Amniotic stem cell (primary cell): ENCODE data around the gene WNT8B.

Source experiments
- DNase-seq: peaks from one replicate; lab custom pipeline; 2025; lab: John Stamatoyannopoulos, UW

WNT8B gene

GRCh38 chr10:100519311-100520051, 56.7 kb downstream of the WNT8B start, which contains the start of gene SEC31B:
SEC31B (minus strand) TSS chr10:100519861; CDS start chr10:100516952, 2,909 bp downstream.
- DNase-seq = no peak

DNA sequence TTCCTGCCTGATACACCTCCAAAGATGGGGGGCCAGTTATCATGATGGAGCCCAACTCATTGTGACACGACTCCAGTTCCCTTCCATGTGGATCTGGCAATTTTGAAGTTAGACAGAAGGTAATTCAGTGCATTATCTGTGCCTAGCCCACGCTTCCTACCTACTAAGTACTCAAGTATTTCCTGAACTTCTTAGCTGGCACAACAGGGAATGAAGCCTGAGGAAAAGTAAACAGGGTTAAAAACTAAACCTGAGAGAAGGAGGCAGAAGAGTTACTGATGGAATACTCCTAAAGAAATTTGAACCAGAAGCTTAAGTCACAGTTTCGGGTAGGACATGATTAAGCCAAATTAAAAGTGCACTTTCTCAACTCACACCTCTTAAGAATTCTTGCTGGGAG, 58.0 kb downstream of the WNT8B start:
- peak; percentile 7 for DNase-seq

DNA sequence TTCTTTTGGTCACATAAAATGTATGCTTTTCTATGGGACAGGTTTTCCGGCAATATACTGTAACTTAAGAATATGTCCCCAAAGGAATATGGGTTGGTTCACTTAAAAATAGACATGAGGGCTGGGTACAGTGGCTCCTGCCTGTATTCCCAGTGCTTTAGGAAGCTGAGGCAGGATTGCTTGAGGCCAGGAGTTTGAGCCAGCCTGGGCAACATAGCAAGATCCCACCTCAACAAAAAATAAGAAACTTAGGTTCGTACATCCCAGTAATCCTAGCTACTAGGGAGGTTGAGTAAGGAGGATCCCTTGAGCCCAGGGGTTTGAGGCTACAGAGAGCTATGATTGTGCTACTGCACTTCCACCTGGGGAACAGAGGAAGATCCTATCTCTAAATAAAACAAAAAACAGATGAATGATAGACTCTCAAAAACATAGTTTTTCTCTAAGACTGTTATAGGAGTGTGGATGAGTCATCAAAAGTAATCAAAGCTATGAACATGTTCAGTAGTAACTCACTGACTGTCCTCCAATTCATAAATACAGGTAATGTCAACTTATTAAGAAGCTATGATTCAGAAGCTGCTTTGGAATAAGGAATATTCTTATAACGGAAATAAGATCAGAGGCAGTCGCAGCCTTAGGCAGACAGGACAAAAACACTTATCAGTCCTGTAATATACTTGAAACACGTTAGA, 59.4 kb downstream of the WNT8B start:
- DNase-seq = no peak

DNA sequence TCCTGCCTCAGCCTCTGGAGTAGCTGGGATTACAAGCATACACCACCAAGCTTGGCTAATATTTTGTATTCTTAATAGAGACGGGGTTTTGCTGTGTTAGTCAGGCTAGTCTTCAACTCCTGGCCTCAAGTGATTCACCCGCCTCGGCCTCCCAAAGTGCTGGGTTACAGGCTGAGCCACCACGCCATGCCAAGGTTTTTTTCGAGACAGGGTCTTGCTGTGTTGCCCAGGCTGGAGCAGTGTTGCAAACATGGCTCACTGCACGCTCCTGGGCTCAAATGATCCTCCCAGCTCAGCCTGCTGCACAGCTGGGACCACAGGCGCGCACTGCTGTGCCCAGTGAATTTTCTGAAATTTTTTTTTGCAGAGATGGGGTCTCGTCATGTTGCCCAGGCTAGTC, 60.1 kb downstream of the WNT8B start:
- DNase-seq = no peak

DNA sequence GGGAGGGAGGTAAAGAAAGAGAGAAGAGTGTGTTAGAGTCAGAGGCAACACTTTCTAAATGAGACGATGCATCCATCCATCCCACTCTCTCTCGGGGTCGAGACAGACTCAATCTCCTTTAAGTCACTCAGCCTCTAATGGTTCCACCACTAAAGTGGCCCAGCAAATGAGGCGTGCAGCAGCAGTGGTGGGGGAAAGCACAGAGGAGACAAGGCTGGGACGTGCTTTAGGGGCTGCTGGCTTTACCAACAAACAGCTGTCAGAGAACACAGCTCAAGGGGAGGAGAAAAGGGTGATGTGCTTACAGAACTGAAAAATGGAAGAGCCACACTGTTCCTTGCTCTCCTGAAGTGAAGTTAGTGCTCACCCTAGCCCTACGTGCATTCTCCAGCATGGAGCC, 61.4 kb downstream of the WNT8B start:
- no peak for DNase-seq

GRCh38 chr10:100524638-100525037, 61.8 kb downstream of the WNT8B start:
- no peak for DNase-seq

- DNase-seq = no peak
Measured at GRCh38 chr10:100528123-100528886, 65.5 kb downstream of the WNT8B start.

GRCh38 chr10:100528921-100529474, 66.2 kb downstream of the WNT8B start:
- no peak for DNase-seq

- DNase-seq = peak; percentile 66
Measured at GRCh38 chr10:100529475-100530298, 66.9 kb downstream of the WNT8B start, which contains the start of gene NDUFB8. NDUFB8 (minus strand) TSS chr10:100529871; CDS start chr10:100529851, 20 bp downstream.

DNA sequence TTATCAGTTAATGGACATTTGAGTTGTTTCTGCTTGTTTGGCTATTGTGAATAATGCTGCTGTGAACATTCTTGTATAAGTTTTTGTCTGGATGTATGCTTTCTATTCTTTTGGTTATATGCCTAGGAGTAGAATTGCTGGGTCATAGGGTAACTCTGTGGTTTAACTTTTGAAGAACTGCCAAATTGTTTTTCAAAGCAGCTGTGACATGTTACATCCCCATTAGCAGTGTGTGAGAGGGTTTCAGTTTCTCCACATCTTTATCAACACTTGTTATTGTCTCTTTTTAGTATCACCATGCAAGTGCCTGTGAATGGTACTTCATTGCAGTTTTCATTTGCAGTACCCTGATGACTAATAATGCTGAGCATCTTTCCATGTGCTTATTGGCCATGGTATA, 69.0 kb downstream of the WNT8B start:
- DNase-seq = no peak
